Aorta (tissue), 5 donors: ENCODE results near the gene RHBDL3. TPM values are rescaled to one million over a fixed set of nuclear protein-coding genes. Genes with fewer than 3 reads are reported as not detected.
"Not testable (repeated sequence)": the region's sequence is repeated elsewhere in the genome, so short reads cannot be mapped to it uniquely, and the experiment has no call there.

Experiments
- ATAC-seq: fragments of 200-7000 bp; cut with Tn5 transposase; one replicate; pipeline ENCODE4 v1.9.1; 2022; ENCODE audit warnings: moderate library complexity; ENCODE audit not compliant: low FRiP score
- DNase-seq, 2 donors: peaks; one replicate each; pipeline ENCODE4 v3.0.0-alpha.2; 2020
- H3K27ac ChIP-seq, 2 donors: one replicate each; pipeline ENCODE4 v1.5.1; 2013; ENCODE audit warnings: low read length in 2 of 2, mild to moderate bottlenecking in 2 of 2, moderate library complexity in 2 of 2, control low read depth in 1 of 2, inconsistent platforms in 1 of 2, low read depth in 1 of 2
- H3K27me3 ChIP-seq, 2 donors: one replicate each; pipeline ENCODE4 v1.6.1; 2013; ENCODE audit warnings: control low read depth in 1 of 2, low read length in 1 of 2, mild to moderate bottlenecking in 1 of 2, moderate library complexity in 1 of 2; ENCODE audit not compliant: insufficient read depth in 2 of 2, control insufficient read depth in 1 of 2
- H3K36me3 ChIP-seq, 2 donors: one replicate each; pipeline ENCODE4 v1.6.1; 2013; ENCODE audit warnings: control low read depth in 1 of 2, low read length in 1 of 2, mild to moderate bottlenecking in 1 of 2; ENCODE audit not compliant: insufficient read depth in 2 of 2, control insufficient read depth in 1 of 2
- H3K4me1 ChIP-seq, 2 donors: one replicate each; pipeline ENCODE4 v1.6.1; 2013; ENCODE audit warnings: low read length in 2 of 2, control low read depth in 1 of 2, mild to moderate bottlenecking in 1 of 2, moderate library complexity in 1 of 2; ENCODE audit not compliant: insufficient read depth in 2 of 2, control insufficient read depth in 1 of 2
- H3K4me3 ChIP-seq, 2 donors: one replicate each; pipeline ENCODE4 v1.5.1; 2013; ENCODE audit warnings: low read length in 2 of 2, control low read depth in 1 of 2, mild to moderate bottlenecking in 1 of 2
- H3K9me3 ChIP-seq: one replicate; pipeline ENCODE4 v1.6.1; 2013; ENCODE audit warnings: mild to moderate bottlenecking, low read length; ENCODE audit not compliant: control insufficient read depth
- WGBS, 2 donors: extraction: QIAGEN DNeasy Blood & Tissue Kit; methylation state at CpG; one replicate each; pipeline ENCODE4 v1.1.7; 2013; 5-methylcytosine and 5-hydroxymethylcytosine counted together
- intact Hi-C, 2 donors: fragments of 100-400 bp; cut with DNase I; formaldehyde crosslinking; loops; one replicate each; pipeline versions ENCODE4 v1.14.2 to v1.15.0; 2022
- polyA plus RNA-seq, 2 donors: library from polyadenylated mRNA; stranded (reverse); fragments of 200-250 nt; gene quantifications; one replicate each; pipeline ENCODE4 v1.2.3, GENCODE V29; 2013
- total RNA-seq, 2 donors: library from RNA; stranded (reverse); fragmentation: NEBNext Ultra II Directional; extraction: Animal tissue kit (Norgen Biotek cat#: 25700); gene quantifications; one replicate each; pipeline ENCODE4 v1.2.1, GENCODE V29; 2021
- donor health status: healthy with polysubstance abuse.
- donor health status: Bipolar disorder and iron deficiency.
- donor health status: DM: no; HTN: no; CAD: no.
- donor health status: DM: no; HTN: no; CAD: no.
- donor health status: DM: yes; HTN: yes; CAD: no.

RHBDL3 gene
- total and polyA plus RNA-seq, 4 donors = 0.29 to 1.0 TPM; not detected in 2

DNA sequence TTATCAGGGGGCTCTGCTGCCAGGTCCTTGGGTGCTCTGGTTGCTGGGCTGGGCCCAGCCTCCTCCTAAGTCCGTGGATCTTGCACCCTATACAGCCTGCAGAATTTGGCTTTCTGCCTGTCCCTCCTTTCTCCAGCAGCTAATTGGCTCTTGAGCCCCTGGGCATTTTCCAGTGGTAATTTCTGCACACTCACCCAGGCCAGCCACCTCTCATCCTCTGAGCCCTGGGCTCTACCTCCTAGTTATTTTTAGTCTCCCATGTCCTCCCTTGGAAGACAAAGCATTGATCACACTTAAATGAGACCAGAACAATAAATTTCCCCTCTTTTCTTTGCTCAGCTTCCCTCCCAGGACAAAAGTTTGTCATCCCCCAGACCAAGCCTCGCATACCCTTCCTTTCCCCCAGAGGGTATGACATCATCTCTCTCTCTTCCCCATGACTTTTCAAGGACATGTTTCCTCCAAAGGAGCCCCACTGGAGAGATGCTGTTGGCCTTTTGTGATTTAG lies 38.2 kb downstream of the RHBDL3 start:
- DNase-seq (no peak), ATAC-seq (no peak)
- no peak overlapping the region for H3K4me3 ChIP-seq
- H3K36me3 ChIP-seq = no peaks in the 10 kb centered on the region
- H3K27ac ChIP-seq = no peak overlapping the region
- 39 to 62% methylated on average over 2 of the region's 2 CpGs for WGBS, 2 donors
- no peaks in the 10 kb centered on the region for H3K4me1 ChIP-seq
- H3K27me3 ChIP-seq = no peaks in the 10 kb centered on the region
- intact Hi-C loops = no loop called here
- H3K9me3 ChIP-seq = no peaks in the 10 kb centered on the region

DNA sequence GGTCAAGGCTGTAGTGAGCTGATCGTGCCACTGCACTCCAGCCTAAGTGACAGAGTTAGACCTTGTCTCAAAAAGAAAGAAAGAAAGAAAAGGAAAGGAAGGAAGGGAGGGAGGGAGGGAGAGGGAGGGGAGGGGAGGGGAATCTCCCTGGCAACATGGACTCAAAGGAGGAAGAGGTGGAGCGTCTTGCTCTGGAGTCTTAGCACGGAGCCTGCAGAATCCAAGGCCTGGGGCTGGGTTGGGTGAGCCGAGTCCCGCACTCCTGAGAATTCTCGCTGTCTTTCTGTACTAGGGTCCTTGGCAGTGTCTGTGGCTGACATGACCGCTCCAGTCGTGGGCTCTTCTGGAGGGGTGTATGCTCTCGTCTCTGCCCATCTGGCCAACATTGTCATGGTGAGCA lies 39.4 kb downstream of the RHBDL3 start:
- no peak for DNase-seq
- H3K36me3 ChIP-seq = no peaks in the 10 kb centered on the region
- no peaks in the 10 kb centered on the region for H3K27me3 ChIP-seq
- no peak overlapping the region for H3K27ac ChIP-seq
- intact Hi-C loops = no loop called here
- no peak overlapping the region for H3K4me3 ChIP-seq
- H3K9me3 ChIP-seq = no peaks in the 10 kb centered on the region
- WGBS, 2 donors = 81 to 86% methylated on average over 9 of the region's 9 CpGs
- no peaks in the 10 kb centered on the region for H3K4me1 ChIP-seq
- no peak for ATAC-seq

DNA sequence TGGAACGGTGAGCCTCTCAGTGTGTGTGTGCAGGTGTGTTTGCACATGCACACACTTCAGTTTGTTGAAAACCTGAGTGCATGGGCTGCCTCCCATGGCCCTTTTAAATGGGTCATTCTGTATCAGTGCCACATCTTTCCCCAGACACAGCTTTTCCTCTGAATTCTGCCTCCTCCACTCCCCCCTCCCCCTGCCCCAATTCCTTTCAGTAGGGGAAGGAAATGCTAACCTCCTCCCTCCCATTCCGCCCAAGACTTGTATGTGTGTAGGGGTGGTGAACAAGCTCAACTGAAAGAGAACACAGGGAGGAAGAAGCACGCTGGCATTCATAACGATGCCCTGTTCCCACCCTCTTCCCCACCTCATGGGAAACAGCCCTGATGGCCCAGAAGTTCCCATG lies 42.0 kb downstream of the RHBDL3 start:
- 66 to 80% methylated on average over 4 of the region's 4 CpGs for WGBS, 2 donors
- intact Hi-C loops = no loop called here
- Histone ChIP-seq H3K36me3 (no peaks in the 10 kb centered on the region), H3K9me3 (no peaks in the 10 kb centered on the region), H3K4me3 (no peak overlapping the region), H3K4me1 (no peaks in the 10 kb centered on the region), H3K27ac (no peak overlapping the region), H3K27me3 (no peaks in the 10 kb centered on the region)
- ATAC-seq (no peak), DNase-seq (no peak)

DNA sequence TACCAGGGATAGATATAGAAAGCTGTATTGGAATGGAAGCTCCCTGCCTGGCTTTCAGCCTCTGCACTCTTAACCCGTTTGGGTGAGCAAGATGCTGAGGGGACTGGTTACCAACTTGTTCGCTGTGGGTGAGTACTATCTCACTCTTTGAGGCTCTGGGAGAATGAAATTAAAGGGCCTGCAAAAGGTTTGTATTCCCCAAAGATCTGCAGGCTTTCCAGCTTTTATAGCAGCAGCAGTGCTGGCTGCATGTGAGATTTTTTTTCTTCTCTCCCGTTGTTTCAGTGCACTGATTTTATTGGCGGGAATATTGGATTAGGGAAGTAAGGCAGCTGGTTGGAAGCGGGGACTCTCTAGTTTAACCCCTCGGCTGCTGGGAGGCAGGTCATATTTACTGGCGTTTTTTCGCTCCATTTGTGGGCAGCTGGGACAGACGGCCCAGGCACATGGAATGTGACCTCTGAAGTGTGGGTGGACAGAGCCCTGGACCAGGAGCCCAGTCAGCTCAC lies 45.5 kb downstream of the RHBDL3 start:
- WGBS, 2 donors = 5 to 7% methylated on average over 9 of the region's 9 CpGs
- H3K9me3 ChIP-seq = no peaks in the 10 kb centered on the region
- H3K27me3 ChIP-seq = no peaks in the 10 kb centered on the region
- no peaks in the 10 kb centered on the region for H3K4me1 ChIP-seq
- ATAC-seq (peak; percentile 66), DNase-seq (no peak)
- no peak overlapping the region for H3K27ac ChIP-seq
- no peaks in the 10 kb centered on the region for H3K36me3 ChIP-seq
- H3K4me3 ChIP-seq = peak overlapping the region in 1 of 2 donors; percentile 29
- intact Hi-C loops = no loop called here

DNA sequence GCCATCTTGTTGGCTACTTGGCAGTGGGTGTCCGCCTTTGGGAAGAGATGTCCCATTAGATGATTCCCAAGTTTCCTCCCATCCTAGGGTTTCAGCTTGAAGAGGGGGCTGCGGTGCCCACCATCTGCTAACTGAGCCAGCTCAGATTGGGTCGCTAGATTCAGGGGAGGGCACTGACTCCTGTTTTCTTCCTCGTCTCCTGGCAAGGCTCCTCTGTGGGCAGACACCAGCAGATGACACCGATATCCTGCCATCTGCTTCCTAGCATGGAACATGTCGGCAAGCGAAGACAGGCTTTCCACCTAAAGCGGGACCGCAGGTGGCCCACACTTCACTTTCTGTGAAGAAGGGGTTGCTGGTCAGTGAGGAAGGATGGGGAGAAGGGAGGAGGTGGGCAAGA lies 49.0 kb downstream of the RHBDL3 start:
- no peaks in the 10 kb centered on the region for H3K36me3 ChIP-seq
- no peak overlapping the region for H3K4me3 ChIP-seq
- intact Hi-C loops = no loop called here
- no peak overlapping the region for H3K27ac ChIP-seq
- whole genome bisulfite sequencing, 2 donors = 90 to 91% methylated on average over 9 of the region's 9 CpGs
- no peaks in the 10 kb centered on the region for H3K27me3 ChIP-seq
- DNase-seq (no peak), ATAC-seq (no peak)
- no peaks in the 10 kb centered on the region for H3K9me3 ChIP-seq
- H3K4me1 ChIP-seq = no peaks in the 10 kb centered on the region

DNA sequence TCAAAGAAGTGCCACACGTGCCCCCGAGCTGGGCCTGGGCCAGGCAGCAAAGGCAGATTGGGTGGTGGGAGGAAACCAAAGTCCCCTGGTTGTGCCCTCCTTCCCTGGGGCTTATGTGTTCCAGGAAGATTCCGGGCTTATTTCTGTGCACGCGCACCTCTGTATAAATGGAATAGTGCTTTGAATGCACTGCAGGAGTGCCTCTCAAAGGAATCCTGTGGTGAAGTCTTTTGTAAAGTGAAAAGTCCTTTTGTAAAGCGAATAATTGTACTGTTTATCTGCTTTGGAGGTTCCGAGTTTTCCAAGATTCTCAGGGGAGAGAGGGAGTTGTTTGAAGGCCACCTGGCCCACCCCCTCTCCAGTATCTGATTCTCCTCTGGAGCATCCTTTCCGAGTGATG lies 49.5 kb downstream of the RHBDL3 start:
- ATAC-seq (no peak), DNase-seq (peak in 1 of 2 donors; percentile 12)
- intact Hi-C loops = no loop called here
- Histone ChIP-seq H3K9me3 (no peaks in the 10 kb centered on the region), H3K27ac (no peak overlapping the region), H3K4me1 (no peaks in the 10 kb centered on the region), H3K36me3 (no peaks in the 10 kb centered on the region), H3K27me3 (no peaks in the 10 kb centered on the region), H3K4me3 (no peak overlapping the region)
- whole genome bisulfite sequencing, 2 donors = 81 to 86% methylated on average over 8 of the region's 8 CpGs

DNA sequence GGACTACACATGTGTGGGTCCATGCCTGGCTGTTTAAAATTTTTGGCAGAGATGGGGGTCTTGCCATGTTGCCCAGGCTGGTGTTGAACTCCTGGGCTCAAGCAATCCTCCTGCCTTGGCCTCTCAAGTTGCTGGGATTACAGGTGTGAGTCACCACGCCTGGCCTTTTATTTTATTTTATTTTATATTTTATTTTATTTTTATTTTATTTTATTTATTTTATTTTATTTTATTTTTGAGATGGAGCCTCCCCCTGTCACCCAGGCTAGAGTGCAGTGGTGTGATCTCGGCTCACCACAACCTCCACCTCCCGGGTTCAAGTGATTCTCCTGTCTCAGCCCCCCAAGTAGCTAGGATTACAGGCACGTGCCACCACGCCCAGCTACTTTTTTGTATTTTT lies 51.0 kb downstream of the RHBDL3 start:
- H3K9me3 ChIP-seq, H3K36me3 ChIP-seq, ATAC-seq, H3K27ac ChIP-seq, H3K4me3 ChIP-seq, H3K27me3 ChIP-seq, intact Hi-C loops, DNase-seq, H3K4me1 ChIP-seq: not testable (repeated sequence)
- WGBS, 2 donors = 94 to 95% methylated on average over 5 of the region's 5 CpGs

DNA sequence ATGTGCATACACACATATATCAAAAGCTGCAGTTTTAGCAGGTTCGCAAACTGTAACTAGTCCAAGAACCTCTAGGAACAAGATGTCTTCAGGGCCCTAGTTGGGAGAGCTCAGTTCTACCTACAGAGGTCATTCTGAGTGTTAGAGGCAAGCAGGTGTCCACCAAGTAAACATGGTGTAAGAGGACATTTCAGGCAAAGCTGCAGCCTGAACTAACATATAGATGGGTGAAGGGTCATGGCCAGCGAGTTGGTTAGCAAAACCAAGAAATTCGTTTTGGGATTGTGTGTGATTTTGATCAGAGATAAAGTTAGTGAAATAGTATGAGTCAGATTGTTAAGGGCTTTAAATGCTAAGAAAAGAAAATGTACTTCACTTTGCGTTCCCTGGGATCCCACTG lies 51.7 kb downstream of the RHBDL3 start:
- ATAC-seq = no peak
- 80 to 82% methylated on average over 4 of the region's 4 CpGs for WGBS, 2 donors
- H3K27ac ChIP-seq = no peak overlapping the region

DNA sequence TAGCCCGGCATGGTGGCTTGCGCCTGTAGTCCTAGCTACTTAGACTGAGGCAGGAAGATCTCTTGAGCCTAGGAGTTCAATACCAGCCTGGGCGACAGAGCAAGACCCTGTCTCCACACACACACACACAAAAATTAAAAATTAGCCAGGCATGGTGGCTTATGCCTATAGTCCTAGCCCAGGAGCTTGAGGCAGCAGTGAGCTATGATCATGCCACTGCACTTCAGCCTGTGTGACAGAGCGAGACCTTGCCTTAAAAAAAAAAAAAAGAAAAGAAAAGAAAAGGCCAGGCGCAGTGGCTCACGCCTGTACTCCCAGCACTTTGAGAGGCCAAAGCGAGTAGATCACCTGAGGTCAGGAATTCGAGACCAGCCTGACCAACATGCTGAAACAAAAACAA lies 52.4 kb downstream of the RHBDL3 start:
- ATAC-seq (no peak), DNase-seq (no peak)
- Histone ChIP-seq H3K27me3 (no peaks in the 10 kb centered on the region), H3K36me3 (no peaks in the 10 kb centered on the region), H3K9me3 (no peaks in the 10 kb centered on the region), H3K4me1 (no peaks in the 10 kb centered on the region), H3K4me3 (no peak overlapping the region), H3K27ac (no peak overlapping the region)
- 93 to 94% methylated on average over 8 of the region's 8 CpGs for WGBS, 2 donors
- intact Hi-C loops = no loop called here

More for the DNA sequence above, 51.7 kb downstream of the RHBDL3 start:
- DNase-seq = no peak
- no peaks in the 10 kb centered on the region for H3K4me1 ChIP-seq
- intact Hi-C loops = no loop called here
- no peak overlapping the region for H3K4me3 ChIP-seq
- no peaks in the 10 kb centered on the region for H3K27me3 ChIP-seq
- no peaks in the 10 kb centered on the region for H3K9me3 ChIP-seq
- no peaks in the 10 kb centered on the region for H3K36me3 ChIP-seq
